Measurements from ENCODE around the gene SUSD3. TPM values are rescaled to one million over a fixed set of nuclear protein-coding genes. Genes with fewer than 3 reads are reported as not detected.

SUSD3 gene
- total and polyA plus RNA-seq, 10 of the 15 experiments (the other 5 are each of a cell fraction or from before 2014, with no cell fraction given): 2.5 to 92.0 (median 31.1) TPM

DNA sequence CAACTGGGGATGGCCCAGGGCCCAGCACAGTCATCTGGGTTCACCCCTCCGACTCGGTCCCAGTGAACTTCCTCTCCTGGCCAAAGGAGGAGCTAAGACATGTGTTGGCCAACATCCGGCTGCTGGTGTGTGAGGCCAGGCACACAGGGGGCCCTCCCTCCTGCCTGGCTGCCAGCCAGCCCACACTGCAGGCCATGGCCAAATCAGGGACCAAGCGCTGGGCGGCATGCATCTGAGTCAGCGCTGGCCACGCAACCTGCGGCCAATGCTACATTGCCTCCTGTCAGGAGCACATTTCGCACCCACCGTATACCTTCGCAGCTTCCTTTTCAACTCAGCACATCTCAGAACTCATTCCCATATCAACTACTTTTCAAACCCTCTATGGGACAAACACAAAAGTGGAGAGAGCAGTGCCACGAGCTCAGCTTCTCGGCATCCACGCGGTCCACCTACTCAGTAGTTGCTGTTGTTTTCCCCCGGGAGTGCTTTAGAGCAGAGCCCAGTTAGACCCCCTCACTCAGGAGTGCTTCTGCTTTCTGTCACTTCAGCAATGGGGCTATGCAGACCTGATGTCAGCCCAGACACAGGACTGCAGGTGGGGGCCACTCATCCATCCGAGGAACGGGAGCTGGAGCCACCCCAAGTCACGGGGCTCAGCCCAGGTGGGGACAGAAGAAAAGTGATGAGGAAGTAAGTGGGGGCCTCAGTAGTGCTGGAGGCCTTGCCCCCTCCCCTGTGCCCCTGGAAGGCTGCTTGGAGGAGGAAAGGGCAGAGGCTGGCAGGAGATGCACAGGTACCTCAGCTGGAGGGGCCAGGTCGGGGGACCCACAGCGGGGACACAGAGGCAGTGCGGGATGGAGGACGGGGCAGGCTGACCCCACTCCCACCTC is 61.7 kb downstream of the SUSD3 start (continued):
- TF ChIP-seq, protein P1, sequence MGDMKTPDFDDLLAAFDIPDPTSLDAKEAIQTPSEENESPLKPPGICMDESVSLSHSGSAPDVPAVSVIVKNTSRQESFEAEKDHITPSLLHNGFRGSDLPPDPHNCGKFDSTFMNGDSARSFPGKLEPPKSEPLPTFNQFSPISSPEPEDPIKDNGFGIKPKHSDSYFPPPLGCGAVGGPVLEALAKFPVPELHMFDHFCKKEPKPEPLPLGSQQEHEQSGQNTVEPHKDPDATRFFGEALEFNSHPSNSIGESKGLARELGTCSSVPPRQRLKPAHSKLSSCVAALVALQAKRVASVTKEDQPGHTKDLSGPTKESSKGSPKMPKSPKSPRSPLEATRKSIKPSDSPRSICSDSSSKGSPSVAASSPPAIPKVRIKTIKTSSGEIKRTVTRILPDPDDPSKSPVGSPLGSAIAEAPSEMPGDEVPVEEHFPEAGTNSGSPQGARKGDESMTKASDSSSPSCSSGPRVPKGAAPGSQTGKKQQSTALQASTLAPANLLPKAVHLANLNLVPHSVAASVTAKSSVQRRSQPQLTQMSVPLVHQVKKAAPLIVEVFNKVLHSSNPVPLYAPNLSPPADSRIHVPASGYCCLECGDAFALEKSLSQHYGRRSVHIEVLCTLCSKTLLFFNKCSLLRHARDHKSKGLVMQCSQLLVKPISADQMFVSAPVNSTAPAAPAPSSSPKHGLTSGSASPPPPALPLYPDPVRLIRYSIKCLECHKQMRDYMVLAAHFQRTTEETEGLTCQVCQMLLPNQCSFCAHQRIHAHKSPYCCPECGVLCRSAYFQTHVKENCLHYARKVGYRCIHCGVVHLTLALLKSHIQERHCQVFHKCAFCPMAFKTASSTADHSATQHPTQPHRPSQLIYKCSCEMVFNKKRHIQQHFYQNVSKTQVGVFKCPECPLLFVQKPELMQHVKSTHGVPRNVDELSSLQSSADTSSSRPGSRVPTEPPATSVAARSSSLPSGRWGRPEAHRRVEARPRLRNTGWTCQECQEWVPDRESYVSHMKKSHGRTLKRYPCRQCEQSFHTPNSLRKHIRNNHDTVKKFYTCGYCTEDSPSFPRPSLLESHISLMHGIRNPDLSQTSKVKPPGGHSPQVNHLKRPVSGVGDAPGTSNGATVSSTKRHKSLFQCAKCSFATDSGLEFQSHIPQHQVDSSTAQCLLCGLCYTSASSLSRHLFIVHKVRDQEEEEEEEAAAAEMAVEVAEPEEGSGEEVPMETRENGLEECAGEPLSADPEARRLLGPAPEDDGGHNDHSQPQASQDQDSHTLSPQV (IDR thresholded peaks at IDR 0.05): no peak
- TF ChIP-seq JUND (IDR thresholded peaks at IDR 0.05; ENCODE audit: low read depth, low read length) (no peak), NBN (IDR thresholded peaks at IDR 0.05) (no peak; the same call in 1 of the 2 replicates), HCFC1 (IDR thresholded peaks at IDR 0.05; ENCODE audit: low read length) (no peak), STAT1 (conservative IDR thresholded peaks at IDR 0.05) (no peak), SP1 (IDR thresholded peaks at IDR 0.05; ENCODE audit: low read depth, low read length) (no peak), RFX5 (IDR thresholded peaks at IDR 0.05; ENCODE audit: low read depth, low read length) (peak; percentile 33; the same call in 1 of the 2 replicates), CREB1 (IDR thresholded peaks at IDR 0.05; ENCODE audit: low read depth) (no peak), KAT2A (conservative IDR thresholded peaks at IDR 0.05; ENCODE audit: control insufficient read depth, low read depth, low read length) (no peak), MYC (IDR thresholded peaks at IDR 0.05; ENCODE audit: insufficient read depth, insufficient read length, insufficient replicate concordance, low read length, severe bottlenecking) (no peak), GATAD2B (conservative IDR thresholded peaks at IDR 0.05; ENCODE audit: low read depth) (peak; percentile 38), SREBF2 (IDR thresholded peaks at IDR 0.05; ENCODE audit: low read length) (no peak), JUNB (IDR thresholded peaks at IDR 0.05) (no peak), HDAC6 (IDR thresholded peaks at IDR 0.05; ENCODE audit: unreplicated experiment) (no peak), POLR2A (IDR thresholded peaks at IDR 0.05; ENCODE audit: low read depth, low read length) (no peak; the same call in 1 of the 2 replicates), TCF12 (IDR thresholded peaks at IDR 0.05; ENCODE audit: low read depth, low read length) (no peak), TARDBP (IDR thresholded peaks at IDR 0.05; ENCODE audit: borderline replicate concordance) (no peak), BACH1 (IDR thresholded peaks at IDR 0.05; ENCODE audit: borderline replicate concordance) (0 out of 2 replicates have a peak, but pooled peaks have one; percentile 39), SIX5 (IDR thresholded peaks at IDR 0.05; ENCODE audit: low read depth, low read length, severe bottlenecking) (no peak), MYB (IDR thresholded peaks at IDR 0.05; ENCODE audit: borderline replicate concordance, low read depth, low read length) (no peak)
- TF ChIP-seq, protein P2, sequence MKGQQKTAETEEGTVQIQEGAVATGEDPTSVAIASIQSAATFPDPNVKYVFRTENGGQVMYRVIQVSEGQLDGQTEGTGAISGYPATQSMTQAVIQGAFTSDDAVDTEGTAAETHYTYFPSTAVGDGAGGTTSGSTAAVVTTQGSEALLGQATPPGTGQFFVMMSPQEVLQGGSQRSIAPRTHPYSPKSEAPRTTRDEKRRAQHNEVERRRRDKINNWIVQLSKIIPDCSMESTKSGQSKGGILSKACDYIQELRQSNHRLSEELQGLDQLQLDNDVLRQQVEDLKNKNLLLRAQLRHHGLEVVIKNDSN (IDR thresholded peaks at IDR 0.05; ENCODE audit: borderline replicate concordance, extremely low read length, insufficient read depth, low read depth, low read length): no peak
- TF ChIP-seq, protein P3, sequence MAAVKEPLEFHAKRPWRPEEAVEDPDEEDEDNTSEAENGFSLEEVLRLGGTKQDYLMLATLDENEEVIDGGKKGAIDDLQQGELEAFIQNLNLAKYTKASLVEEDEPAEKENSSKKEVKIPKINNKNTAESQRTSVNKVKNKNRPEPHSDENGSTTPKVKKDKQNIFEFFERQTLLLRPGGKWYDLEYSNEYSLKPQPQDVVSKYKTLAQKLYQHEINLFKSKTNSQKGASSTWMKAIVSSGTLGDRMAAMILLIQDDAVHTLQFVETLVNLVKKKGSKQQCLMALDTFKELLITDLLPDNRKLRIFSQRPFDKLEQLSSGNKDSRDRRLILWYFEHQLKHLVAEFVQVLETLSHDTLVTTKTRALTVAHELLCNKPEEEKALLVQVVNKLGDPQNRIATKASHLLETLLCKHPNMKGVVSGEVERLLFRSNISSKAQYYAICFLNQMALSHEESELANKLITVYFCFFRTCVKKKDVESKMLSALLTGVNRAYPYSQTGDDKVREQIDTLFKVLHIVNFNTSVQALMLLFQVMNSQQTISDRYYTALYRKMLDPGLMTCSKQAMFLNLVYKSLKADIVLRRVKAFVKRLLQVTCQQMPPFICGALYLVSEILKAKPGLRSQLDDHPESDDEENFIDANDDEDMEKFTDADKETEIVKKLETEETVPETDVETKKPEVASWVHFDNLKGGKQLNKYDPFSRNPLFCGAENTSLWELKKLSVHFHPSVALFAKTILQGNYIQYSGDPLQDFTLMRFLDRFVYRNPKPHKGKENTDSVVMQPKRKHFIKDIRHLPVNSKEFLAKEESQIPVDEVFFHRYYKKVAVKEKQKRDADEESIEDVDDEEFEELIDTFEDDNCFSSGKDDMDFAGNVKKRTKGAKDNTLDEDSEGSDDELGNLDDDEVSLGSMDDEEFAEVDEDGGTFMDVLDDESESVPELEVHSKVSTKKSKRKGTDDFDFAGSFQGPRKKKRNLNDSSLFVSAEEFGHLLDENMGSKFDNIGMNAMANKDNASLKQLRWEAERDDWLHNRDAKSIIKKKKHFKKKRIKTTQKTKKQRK (IDR thresholded peaks at IDR 0.05; ENCODE audit: low read depth, low read length): no peak
- TF ChIP-seq, protein P4, sequence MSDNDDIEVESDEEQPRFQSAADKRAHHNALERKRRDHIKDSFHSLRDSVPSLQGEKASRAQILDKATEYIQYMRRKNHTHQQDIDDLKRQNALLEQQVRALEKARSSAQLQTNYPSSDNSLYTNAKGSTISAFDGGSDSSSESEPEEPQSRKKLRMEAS (IDR thresholded peaks at IDR 0.05; ENCODE audit: low read depth, low read length): peak; percentile 63; the same call in 1 of the 2 replicates
